GM12891 (cell line): Measurements from ENCODE around the gene LRP5.

ENCODE experiments used
- POLR2A ChIP-seq: IDR thresholded peaks from 2 replicates; pipeline ENCODE4 v1.6.1; 2011; ENCODE audit warnings: low read depth, low read length, control low read depth
- POLR2AphosphoS5 ChIP-seq: IDR thresholded peaks from 2 replicates; pipeline ENCODE4 v1.6.1; 2011; ENCODE audit warnings: low read depth, low read length, control low read depth
- SPI1 ChIP-seq: IDR thresholded peaks from 2 replicates; pipeline ENCODE4 v1.6.1; 2011; ENCODE audit warnings: low read depth, low read length, control low read depth
- TAF1 ChIP-seq: IDR thresholded peaks from 2 replicates; pipeline ENCODE4 v1.6.1; 2011; ENCODE audit warnings: low read depth, low read length, control low read depth

DNA sequence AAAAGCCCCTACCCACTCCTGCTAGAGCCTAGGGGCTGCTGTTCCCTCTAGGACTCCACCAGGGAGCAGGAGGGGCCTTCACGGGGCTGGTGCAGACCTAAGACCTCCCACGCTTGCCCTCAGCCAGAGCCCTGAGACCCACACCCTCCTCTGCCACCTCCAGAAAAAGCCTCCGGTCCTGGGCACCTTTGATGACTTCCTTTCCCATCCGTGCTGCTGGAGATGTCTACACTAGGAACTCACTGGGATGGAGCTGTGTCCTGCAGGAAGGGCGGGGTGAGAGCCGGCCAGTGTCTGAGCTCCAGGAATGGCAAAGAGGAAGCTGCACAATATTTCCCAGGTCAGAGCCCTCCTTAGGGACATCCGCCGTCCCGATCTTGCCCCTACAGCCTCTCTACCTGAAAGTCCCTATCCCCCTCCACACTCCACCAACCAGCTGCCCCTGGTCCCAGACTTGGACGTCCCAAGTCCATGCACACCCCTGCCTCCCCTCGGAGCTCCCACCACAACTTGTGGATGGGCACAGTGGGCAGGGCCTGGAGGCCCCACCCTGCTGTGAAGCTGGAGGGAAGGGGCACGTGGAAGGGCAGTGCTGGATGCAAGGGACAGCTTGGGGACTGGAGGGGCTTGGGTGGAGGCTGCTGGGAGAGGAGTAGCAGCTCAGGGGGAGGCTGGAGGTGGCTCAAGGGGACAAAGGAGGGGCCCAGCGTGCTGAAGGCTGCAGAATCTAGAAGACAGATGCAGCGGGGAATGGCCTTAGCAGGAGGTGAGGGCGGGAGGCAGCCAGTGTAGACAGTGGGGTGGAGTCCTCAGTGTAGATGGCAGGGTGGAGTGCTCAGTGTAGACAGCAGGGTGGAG is 13.5 kb upstream of the LRP5 start:
- no peak for TF ChIP-seq POLR2A
- TF ChIP-seq TAF1, result no peak
- TF ChIP-seq SPI1, result no peak
- no peak for TF ChIP-seq POLR2AphosphoS5
